Small intestine (tissue), 7 donors: ENCODE measurements around the gene MEGF8. TPM values are rescaled to one million over a fixed set of nuclear protein-coding genes. Genes with fewer than 3 reads are reported as not detected.

ENCODE experiments used
- DNase-seq, 2 donors: peaks; one replicate each; pipeline versions ENCODE4 v3.0.0 to v3.0.0-alpha.2; 2013
- FAIRE-seq: peaks from 2 replicates; lab custom pipeline; 2012; peaks lifted over from hg19 to GRCh38; lab: Jason Lieb, UNC
- H3K27ac ChIP-seq, 3 donors: one replicate each; pipeline ENCODE4 v1.5.1; 2013; ENCODE audit warnings: low read length in 2 of 3, mild to moderate bottlenecking in 2 of 3, control low read depth in 1 of 3, inconsistent platforms in 1 of 3, low read depth in 1 of 3, moderate library complexity in 1 of 3
- H3K27me3 ChIP-seq, 3 donors: one replicate each; pipeline ENCODE4 v1.6.1; 2013; ENCODE audit warnings: low read length in 3 of 3, inconsistent platforms in 1 of 3; ENCODE audit not compliant: control insufficient read depth in 3 of 3, insufficient read depth in 3 of 3
- H3K36me3 ChIP-seq, 3 donors: one replicate each; pipeline ENCODE4 v1.6.1; 2013; ENCODE audit warnings: low read length in 3 of 3, inconsistent platforms in 1 of 3, low read depth in 1 of 3, mild to moderate bottlenecking in 1 of 3, moderate library complexity in 1 of 3; ENCODE audit not compliant: control insufficient read depth in 3 of 3, insufficient read depth in 2 of 3
- H3K4me1 ChIP-seq, 3 donors: one replicate each; pipeline ENCODE4 v1.6.1; 2013; ENCODE audit warnings: low read length in 2 of 3, inconsistent platforms in 1 of 3, low read depth in 1 of 3, mild to moderate bottlenecking in 1 of 3, moderate library complexity in 1 of 3; ENCODE audit not compliant: control insufficient read depth in 3 of 3, insufficient read depth in 2 of 3
- H3K4me3 ChIP-seq, 3 donors: one replicate each; pipeline ENCODE4 v1.5.1; 2013; ENCODE audit warnings: low read length in 3 of 3, control low read depth in 1 of 3, inconsistent platforms in 1 of 3, low read depth in 1 of 3, mild to moderate bottlenecking in 1 of 3, moderate library complexity in 1 of 3
- H3K9me3 ChIP-seq, 2 donors: one replicate each; pipeline ENCODE4 v1.6.1; 2013; ENCODE audit warnings: low read depth in 1 of 2, low read length in 1 of 2; ENCODE audit not compliant: control insufficient read depth in 2 of 2, insufficient read depth in 1 of 2
- whole genome bisulfite sequencing, 3 donors: extraction: QIAGEN DNeasy Blood & Tissue Kit; methylation state at CpG; one replicate each; pipeline ENCODE4 v1.1.7; 2013; 5-methylcytosine and 5-hydroxymethylcytosine counted together
- polyA plus RNA-seq, 4 donors: library from polyadenylated mRNA; stranded (reverse) in 3 of 4; unstranded in 1 of 4; fragments of 200-250 nt in 3 of 4; fragments of 120-200 nt in 1 of 4; gene quantifications; one replicate each; pipeline versions ENCODE4 v1.2.1 to v1.2.3, GENCODE V29; 2013
- donor health status: healthy with polysubstance abuse.
- donor health status: control.
- donor health status: control.
- donor health status: Bipolar disorder and iron deficiency.
- donor health status: healthy.

Gene MEGF8
- polyA plus RNA-seq, 4 donors, result 2.4 to 26.7 (median 6.9) TPM

GRCh38 chr19:42280815-42281145 is 44.7 kb upstream of the MEGF8 start:
- peaks cover 10 to 65% (median 14%) of the 10 kb centered on the region in 3 donors for H3K4me1 ChIP-seq
- H3K4me3 ChIP-seq, result peak overlapping the region; percentile 72 to 87 (median 76)
- no peaks in the 10 kb centered on the region for H3K9me3 ChIP-seq
- H3K27ac ChIP-seq, result peak overlapping the region; percentile 53 to 79 (median 77)
- no peak for DNase-seq
- WGBS, 3 donors, result 0 to 3% (median 1%) methylated on average over 6 to 20 of the region's 20 CpGs
- FAIRE-seq, result no peak
- no peaks in the 10 kb centered on the region for H3K27me3 ChIP-seq
- peaks cover 0 to 21% (median 0%) of the 10 kb centered on the region in 3 donors for H3K36me3 ChIP-seq

GRCh38 chr19:42281146-42281826 is 44.1 kb upstream of the MEGF8 start:
- WGBS, 3 donors, result 12 to 21% (median 12%) methylated on average over 19 to 25 of the region's 25 CpGs
- FAIRE-seq (no peak), DNase-seq (peak in 1 of 2 donors; percentile 62)
- no peaks in the 10 kb centered on the region for H3K27me3 ChIP-seq
- peak overlapping the region; percentile 44 to 86 (median 77) for H3K27ac ChIP-seq
- H3K9me3 ChIP-seq, result no peaks in the 10 kb centered on the region
- peaks cover 10 to 67% (median 14%) of the 10 kb centered on the region in 3 donors for H3K4me1 ChIP-seq
- H3K36me3 ChIP-seq, result peaks cover 0 to 16% (median 0%) of the 10 kb centered on the region in 3 donors
- peak overlapping the region in 2 of 3 donors; percentile 72 to 87 for H3K4me3 ChIP-seq

GRCh38 chr19:42281827-42282762 is 43.3 kb upstream of the MEGF8 start:
- DNase-seq, result no peak
- Histone ChIP-seq H3K36me3 (peaks cover 0 to 14% (median 0%) of the 10 kb centered on the region in 3 donors), H3K27me3 (no peaks in the 10 kb centered on the region), H3K27ac (peak overlapping the region in 2 of 3 donors; percentile 77 to 86), H3K4me1 (peaks cover 10 to 69% (median 14%) of the 10 kb centered on the region in 3 donors), H3K9me3 (no peaks in the 10 kb centered on the region), H3K4me3 (peak overlapping the region in 1 of 3 donors; percentile 87)
- no peak for FAIRE-seq
- WGBS, 3 donors, result 33 to 36% (median 34%) methylated on average over 7 of the region's 7 CpGs

- no peaks in the 10 kb centered on the region for H3K27me3 ChIP-seq
- H3K27ac ChIP-seq, result peak overlapping the region; percentile 76 to 84 (median 77)
- peaks cover 3 to 15% (median 4%) of the 10 kb centered on the region in 3 donors for H3K36me3 ChIP-seq
- DNase-seq (no peak), FAIRE-seq (no peak)
- no peaks in the 10 kb centered on the region for H3K9me3 ChIP-seq
- H3K4me3 ChIP-seq, result no peak overlapping the region
- 42 to 44% (median 44%) methylated on average over 4 of the region's 4 CpGs for WGBS, 3 donors
- peaks cover 10 to 63% (median 14%) of the 10 kb centered on the region in 3 donors for H3K4me1 ChIP-seq
Observed at GRCh38 chr19:42282819-42283187, 42.6 kb upstream of the MEGF8 start.

- Histone ChIP-seq H3K4me3 (peak overlapping the region; percentile 40 to 75 (median 68)), H3K4me1 (peaks cover 10 to 57% (median 14%) of the 10 kb centered on the region in 3 donors), H3K27me3 (no peaks in the 10 kb centered on the region), H3K27ac (peak overlapping the region; percentile 76 to 95 (median 77)), H3K36me3 (peaks cover 7 to 21% (median 9%) of the 10 kb centered on the region in 3 donors), H3K9me3 (no peaks in the 10 kb centered on the region)
- no peak for FAIRE-seq
- DNase-seq, result peak; percentile 93 to 98
- 1 to 2% (median 2%) methylated on average over 29 to 73 of the region's 74 CpGs for WGBS, 3 donors
Observed at GRCh38 chr19:42283188-42284065, 42.0 kb upstream of the MEGF8 start.

- no peak for FAIRE-seq
- peak; percentile 76 to 89 for DNase-seq
- H3K36me3 ChIP-seq, result peaks cover 9 to 27% (median 9%) of the 10 kb centered on the region in 3 donors
- WGBS, 3 donors, result 0 to 3% (median 1%) methylated on average over 6 to 71 of the region's 76 CpGs
- H3K9me3 ChIP-seq, result no peaks in the 10 kb centered on the region
- H3K4me3 ChIP-seq, result peak overlapping the region in 2 of 3 donors; percentile 68 to 75
- peak overlapping the region in 2 of 3 donors; percentile 72 to 95 for H3K27ac ChIP-seq
- no peaks in the 10 kb centered on the region for H3K27me3 ChIP-seq
- H3K4me1 ChIP-seq, result peaks cover 10 to 51% (median 14%) of the 10 kb centered on the region in 3 donors
Observed at GRCh38 chr19:42284066-42284501, 41.4 kb upstream of the MEGF8 start.

- FAIRE-seq, result no peak
Observed at GRCh38 chr19:42284591-42285341, 40.7 kb upstream of the MEGF8 start.

More at GRCh38 chr19:42284591-42285341, 40.7 kb upstream of the MEGF8 start:
- peak in 1 of 2 donors; percentile 42 for DNase-seq
- H3K36me3 ChIP-seq, result peaks cover 9 to 32% (median 11%) of the 10 kb centered on the region in 3 donors
- 4 to 8% (median 7%) methylated on average over 25 to 41 of the region's 41 CpGs for WGBS, 3 donors
- H3K27me3 ChIP-seq, result no peaks in the 10 kb centered on the region
- H3K4me3 ChIP-seq, result peak overlapping the region; percentile 68 to 75 (median 70)
- peak overlapping the region; percentile 41 to 55 (median 47) for H3K27ac ChIP-seq
- H3K9me3 ChIP-seq, result no peaks in the 10 kb centered on the region
- peaks cover 10 to 44% (median 11%) of the 10 kb centered on the region in 3 donors for H3K4me1 ChIP-seq
